ENCODE results near the gene NSUN6.

NSUN6 gene

DNA sequence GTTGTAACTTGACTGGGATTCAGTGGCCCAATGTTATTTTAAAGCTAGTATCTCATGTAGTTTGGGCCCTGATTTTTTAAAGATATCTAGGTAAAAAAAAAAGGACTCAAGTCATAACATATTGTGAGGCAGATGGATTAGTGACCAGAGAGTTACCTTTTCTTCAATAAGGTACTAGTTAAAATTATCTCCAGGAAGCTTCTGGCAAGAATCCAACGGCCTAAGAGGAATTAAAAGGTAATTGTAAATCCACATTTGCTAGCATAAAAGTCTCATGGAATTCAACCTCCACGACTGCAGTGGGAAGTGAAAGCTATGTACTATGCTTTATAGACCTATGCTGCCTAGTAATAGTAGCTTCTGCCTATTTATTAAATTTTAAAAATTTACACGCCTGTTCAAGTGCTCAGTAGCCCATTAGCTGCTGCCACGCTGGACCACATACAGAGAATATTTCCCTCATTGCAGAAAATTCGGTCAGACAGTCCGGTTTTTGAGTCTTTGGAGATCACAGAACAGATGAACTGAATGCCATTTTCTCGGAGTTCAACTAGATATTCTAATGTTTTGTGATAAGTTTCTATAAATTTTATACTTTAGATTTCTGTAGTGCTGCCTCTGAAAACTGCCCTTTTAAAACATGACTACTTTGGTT, 118.4 kb downstream of the NSUN6 start:
- Histone ChIP-seq H3K79me2 (ENCODE audit: insufficient read depth, low read length) (no peaks in the 10 kb centered on the region), H3K9me3 (ENCODE audit: insufficient read depth, low read length) (no peaks in the 10 kb centered on the region), H4K20me1 (ENCODE audit: low read depth, low read length) (no peaks in the 10 kb centered on the region), H3K9ac (ENCODE audit: low read length) (no peak overlapping the region), H3K27ac (ENCODE audit: low read depth, low read length) (no peak overlapping the region), H3K4me3 (ENCODE audit: insufficient read depth, low read length, poor library complexity, severe bottlenecking) (no peak overlapping the region), H2AFZ (ENCODE audit: low read depth, low read length, severe bottlenecking) (no peak overlapping the region), H3K9me2 (replicated peaks; ENCODE audit: insufficient read depth, low read length) (no peaks in the 10 kb centered on the region), H3K36me3 (ENCODE audit: low read length) (0 out of 2 replicates have a peak, but pooled peaks cover 3% of the 10 kb centered on the region), H3F3A (ENCODE audit: insufficient read depth) (no peaks in the 10 kb centered on the region), H3K4me2 (ENCODE audit: low read depth, low read length, poor library complexity, severe bottlenecking) (no peak overlapping the region), H3K27me3 (ENCODE audit: low read length) (no peaks in the 10 kb centered on the region)
- TF ChIP-seq, protein P1, sequence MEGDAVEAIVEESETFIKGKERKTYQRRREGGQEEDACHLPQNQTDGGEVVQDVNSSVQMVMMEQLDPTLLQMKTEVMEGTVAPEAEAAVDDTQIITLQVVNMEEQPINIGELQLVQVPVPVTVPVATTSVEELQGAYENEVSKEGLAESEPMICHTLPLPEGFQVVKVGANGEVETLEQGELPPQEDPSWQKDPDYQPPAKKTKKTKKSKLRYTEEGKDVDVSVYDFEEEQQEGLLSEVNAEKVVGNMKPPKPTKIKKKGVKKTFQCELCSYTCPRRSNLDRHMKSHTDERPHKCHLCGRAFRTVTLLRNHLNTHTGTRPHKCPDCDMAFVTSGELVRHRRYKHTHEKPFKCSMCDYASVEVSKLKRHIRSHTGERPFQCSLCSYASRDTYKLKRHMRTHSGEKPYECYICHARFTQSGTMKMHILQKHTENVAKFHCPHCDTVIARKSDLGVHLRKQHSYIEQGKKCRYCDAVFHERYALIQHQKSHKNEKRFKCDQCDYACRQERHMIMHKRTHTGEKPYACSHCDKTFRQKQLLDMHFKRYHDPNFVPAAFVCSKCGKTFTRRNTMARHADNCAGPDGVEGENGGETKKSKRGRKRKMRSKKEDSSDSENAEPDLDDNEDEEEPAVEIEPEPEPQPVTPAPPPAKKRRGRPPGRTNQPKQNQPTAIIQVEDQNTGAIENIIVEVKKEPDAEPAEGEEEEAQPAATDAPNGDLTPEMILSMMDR (IDR thresholded peaks at IDR 0.05; ENCODE audit: insufficient read depth, low read length, poor library complexity, severe bottlenecking), result no peak
- no peak for TF ChIP-seq EZH2phosphoT487 (conservative IDR thresholded peaks at IDR 0.05; ENCODE audit: low read length)

DNA sequence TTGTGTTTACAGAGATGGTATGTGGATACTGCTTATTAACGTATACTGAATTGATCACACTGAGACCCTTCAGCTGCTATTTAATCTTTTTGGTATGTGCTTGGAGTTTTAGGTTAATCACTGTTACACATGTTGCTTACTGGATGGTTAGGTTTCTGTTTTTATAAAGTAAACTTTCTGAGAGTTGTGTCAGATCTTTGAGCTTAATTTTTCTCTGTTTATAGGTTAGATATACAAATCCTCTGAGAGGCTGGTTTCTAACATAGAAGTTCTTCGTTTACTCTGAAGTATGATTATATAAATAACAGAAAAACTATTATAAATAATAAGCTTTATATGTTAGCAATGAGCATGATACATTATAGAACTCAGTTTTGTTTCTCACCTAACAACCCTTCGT, 123.1 kb downstream of the NSUN6 start:
- Histone ChIP-seq H3F3A (ENCODE audit: insufficient read depth) (no peaks in the 10 kb centered on the region), H3K4me2 (ENCODE audit: low read depth, low read length, poor library complexity, severe bottlenecking) (no peak overlapping the region), H2AFZ (ENCODE audit: low read depth, low read length, severe bottlenecking) (no peak overlapping the region), H3K36me3 (ENCODE audit: low read length) (0 out of 2 replicates have a peak, but pooled peaks cover 3% of the 10 kb centered on the region), H3K9me2 (replicated peaks; ENCODE audit: insufficient read depth, low read length) (no peaks in the 10 kb centered on the region), H4K20me1 (ENCODE audit: low read depth, low read length) (no peaks in the 10 kb centered on the region), H3K79me2 (ENCODE audit: insufficient read depth, low read length) (no peaks in the 10 kb centered on the region), H3K9me3 (ENCODE audit: insufficient read depth, low read length) (no peaks in the 10 kb centered on the region), H3K27ac (ENCODE audit: low read depth, low read length) (no peak overlapping the region), H3K9ac (ENCODE audit: low read length) (no peak overlapping the region), H3K27me3 (ENCODE audit: low read length) (no peaks in the 10 kb centered on the region), H3K4me3 (ENCODE audit: insufficient read depth, low read length, poor library complexity, severe bottlenecking) (no peak overlapping the region)
- TF ChIP-seq, protein P1 (IDR thresholded peaks at IDR 0.05; ENCODE audit: insufficient read depth, low read length, poor library complexity, severe bottlenecking), result no peak
- TF ChIP-seq EZH2phosphoT487 (conservative IDR thresholded peaks at IDR 0.05; ENCODE audit: low read length), result no peak

DNA sequence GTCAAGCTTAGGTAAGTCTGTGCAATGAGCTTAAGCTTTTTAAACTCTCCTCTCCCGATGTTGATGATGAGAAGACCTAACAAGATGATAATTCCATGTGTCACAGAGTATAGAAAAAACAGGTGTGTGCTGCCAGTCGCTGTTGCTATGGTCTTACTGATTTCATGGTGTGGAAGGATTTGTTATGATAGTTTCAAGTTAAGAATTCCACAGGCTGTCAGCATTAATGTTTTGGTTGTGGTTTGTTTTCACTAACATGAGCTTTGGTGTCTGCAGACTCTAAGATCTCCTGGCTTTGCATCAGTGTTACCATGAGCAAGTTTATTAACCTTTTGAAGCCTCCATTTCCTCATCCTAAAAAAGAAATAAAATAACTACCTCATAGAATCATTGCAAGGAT, 123.7 kb downstream of the NSUN6 start:
- Histone ChIP-seq H3K4me3 (ENCODE audit: insufficient read depth, low read length, poor library complexity, severe bottlenecking) (no peak overlapping the region), H3K36me3 (ENCODE audit: low read length) (0 out of 2 replicates have a peak, but pooled peaks cover 3% of the 10 kb centered on the region), H4K20me1 (ENCODE audit: low read depth, low read length) (no peaks in the 10 kb centered on the region), H3K27ac (ENCODE audit: low read depth, low read length) (no peak overlapping the region), H3K9ac (ENCODE audit: low read length) (no peak overlapping the region), H2AFZ (ENCODE audit: low read depth, low read length, severe bottlenecking) (no peak overlapping the region), H3F3A (ENCODE audit: insufficient read depth) (no peaks in the 10 kb centered on the region), H3K27me3 (ENCODE audit: low read length) (no peaks in the 10 kb centered on the region), H3K9me3 (ENCODE audit: insufficient read depth, low read length) (no peaks in the 10 kb centered on the region), H3K79me2 (ENCODE audit: insufficient read depth, low read length) (no peaks in the 10 kb centered on the region), H3K4me2 (ENCODE audit: low read depth, low read length, poor library complexity, severe bottlenecking) (no peak overlapping the region), H3K9me2 (replicated peaks; ENCODE audit: insufficient read depth, low read length) (no peaks in the 10 kb centered on the region)
- TF ChIP-seq EZH2phosphoT487 (conservative IDR thresholded peaks at IDR 0.05; ENCODE audit: low read length), result no peak
- TF ChIP-seq, protein P1 (IDR thresholded peaks at IDR 0.05; ENCODE audit: insufficient read depth, low read length, poor library complexity, severe bottlenecking), result no peak

All from SU-DHL-6 (cell line).